ENCODE data around the gene RTTN.

The RTTN gene

GRCh38 chr18:70073432-70073831 lies 132.1 kb downstream of the RTTN start:
- Histone ChIP-seq H4K20me1 (ENCODE audit: insufficient read depth, low read length, poor library complexity, severe bottlenecking) (no peaks in the 10 kb centered on the region), H3K9ac (ENCODE audit: low read depth, low read length, poor library complexity, severe bottlenecking) (no peak overlapping the region), H3K36me3 (ENCODE audit: insufficient read depth, low read length) (peaks cover 13% of the 10 kb centered on the region; the same call in 1 of the 2 replicates)

GRCh38 chr18:70072678-70073077 lies 132.8 kb downstream of the RTTN start:
- Histone ChIP-seq H3K4me1 (ENCODE audit: insufficient read depth, low read length, poor library complexity, severe bottlenecking) (no peaks in the 10 kb centered on the region), H3K9me3 (ENCODE audit: insufficient read depth, low read depth, low read length) (no peaks in the 10 kb centered on the region), H3K27me3 (ENCODE audit: insufficient read depth, low read length, poor library complexity, severe bottlenecking) (no peaks in the 10 kb centered on the region), H2AFZ (ENCODE audit: low read length) (no peak overlapping the region), H3K4me2 (ENCODE audit: low read depth, low read length, poor library complexity, severe bottlenecking) (no peak overlapping the region), H3K36me3 (ENCODE audit: insufficient read depth, low read length) (peaks cover 15% of the 10 kb centered on the region; the same call in 1 of the 2 replicates), H3K4me3 (ENCODE audit: low read length, poor library complexity, severe bottlenecking) (no peak overlapping the region), H4K20me1 (ENCODE audit: insufficient read depth, low read length, poor library complexity, severe bottlenecking) (no peaks in the 10 kb centered on the region), H3K79me2 (ENCODE audit: insufficient read depth, low read length) (no peaks in the 10 kb centered on the region), H3F3A (ENCODE audit: low read depth) (no peaks in the 10 kb centered on the region), H3K9ac (ENCODE audit: low read depth, low read length, poor library complexity, severe bottlenecking) (no peak overlapping the region), H3K9me2 (replicated peaks; ENCODE audit: low read depth, low read length) (no peaks in the 10 kb centered on the region)
- TF ChIP-seq CTCF (conservative IDR thresholded peaks at IDR 0.05; ENCODE audit: low read length) (peak; percentile 65), EZH2phosphoT487 (IDR thresholded peaks at IDR 0.05; ENCODE audit: borderline replicate concordance) (no peak)

More at GRCh38 chr18:70073432-70073831, 132.1 kb downstream of the RTTN start:
- no peaks in the 10 kb centered on the region for H3K9me2 ChIP-seq (replicated peaks; ENCODE audit: low read depth, low read length)
- H3K9me3 ChIP-seq (ENCODE audit: insufficient read depth, low read depth, low read length) = no peaks in the 10 kb centered on the region
- H3K4me2 ChIP-seq (ENCODE audit: low read depth, low read length, poor library complexity, severe bottlenecking) = no peak overlapping the region
- no peak overlapping the region for H3K4me3 ChIP-seq (ENCODE audit: low read length, poor library complexity, severe bottlenecking)
- no peaks in the 10 kb centered on the region for H3F3A ChIP-seq (ENCODE audit: low read depth)
- H3K27me3 ChIP-seq (ENCODE audit: insufficient read depth, low read length, poor library complexity, severe bottlenecking) = no peaks in the 10 kb centered on the region
- H3K4me1 ChIP-seq (ENCODE audit: insufficient read depth, low read length, poor library complexity, severe bottlenecking) = no peaks in the 10 kb centered on the region
- no peaks in the 10 kb centered on the region for H3K79me2 ChIP-seq (ENCODE audit: insufficient read depth, low read length)
- TF ChIP-seq EZH2phosphoT487 (IDR thresholded peaks at IDR 0.05; ENCODE audit: borderline replicate concordance) = no peak
- TF ChIP-seq CTCF (conservative IDR thresholded peaks at IDR 0.05; ENCODE audit: low read length) = no peak
- H2AFZ ChIP-seq (ENCODE audit: low read length) = no peak overlapping the region

GRCh38 chr18:70069965-70070364 lies 135.5 kb downstream of the RTTN start:
- no peaks in the 10 kb centered on the region for H3F3A ChIP-seq (ENCODE audit: low read depth)
- H3K4me2 ChIP-seq (ENCODE audit: low read depth, low read length, poor library complexity, severe bottlenecking) = no peak overlapping the region
- no peak overlapping the region for H3K9ac ChIP-seq (ENCODE audit: low read depth, low read length, poor library complexity, severe bottlenecking)
- TF ChIP-seq CTCF (conservative IDR thresholded peaks at IDR 0.05; ENCODE audit: low read length) (no peak), EZH2phosphoT487 (IDR thresholded peaks at IDR 0.05; ENCODE audit: borderline replicate concordance) (no peak)
- no peaks in the 10 kb centered on the region for H3K9me2 ChIP-seq (replicated peaks; ENCODE audit: low read depth, low read length)
- H3K36me3 ChIP-seq (ENCODE audit: insufficient read depth, low read length) = peaks cover 10% of the 10 kb centered on the region; the same call in 1 of the 2 replicates
- no peaks in the 10 kb centered on the region for H3K4me1 ChIP-seq (ENCODE audit: insufficient read depth, low read length, poor library complexity, severe bottlenecking)
- no peaks in the 10 kb centered on the region for H3K79me2 ChIP-seq (ENCODE audit: insufficient read depth, low read length)
- no peaks in the 10 kb centered on the region for H4K20me1 ChIP-seq (ENCODE audit: insufficient read depth, low read length, poor library complexity, severe bottlenecking)
- no peaks in the 10 kb centered on the region for H3K27me3 ChIP-seq (ENCODE audit: insufficient read depth, low read length, poor library complexity, severe bottlenecking)
- H2AFZ ChIP-seq (ENCODE audit: low read length) = no peak overlapping the region
- H3K4me3 ChIP-seq (ENCODE audit: low read length, poor library complexity, severe bottlenecking) = no peak overlapping the region
- no peaks in the 10 kb centered on the region for H3K9me3 ChIP-seq (ENCODE audit: insufficient read depth, low read depth, low read length)
